Measurements from ENCODE around the gene ETS1.
A peak's percentile ranks its signal among the peaks of the same experiment; 100 is the strongest.

Gene ETS1

GRCh38 chr11:128628686-128629085, 41.3 kb upstream of the ETS1 start:
- DNase-seq (ENCODE audit: low spot score), result no peak
- no peak for TF ChIP-seq CTCF (IDR thresholded peaks at IDR 0.05; ENCODE audit: extremely low read depth, missing control alignments)

GRCh38 chr11:128628325-128628673, 40.9 kb upstream of the ETS1 start:
- no peak for DNase-seq (ENCODE audit: low spot score)
- TF ChIP-seq CTCF (IDR thresholded peaks at IDR 0.05; ENCODE audit: extremely low read depth, missing control alignments), result no peak

GRCh38 chr11:128627666-128628324, 40.4 kb upstream of the ETS1 start:
- peak; percentile 68 for DNase-seq (ENCODE audit: low spot score)
- no peak for TF ChIP-seq CTCF (IDR thresholded peaks at IDR 0.05; ENCODE audit: extremely low read depth, missing control alignments)

GRCh38 chr11:128626913-128627665, 39.7 kb upstream of the ETS1 start:
- TF ChIP-seq CTCF (IDR thresholded peaks at IDR 0.05; ENCODE audit: extremely low read depth, missing control alignments), result no peak
- DNase-seq (ENCODE audit: low spot score), result no peak

GRCh38 chr11:128625746-128626145, 38.4 kb upstream of the ETS1 start:
- no peak for TF ChIP-seq CTCF (IDR thresholded peaks at IDR 0.05; ENCODE audit: extremely low read depth, missing control alignments)
- DNase-seq (ENCODE audit: low spot score), result no peak

GRCh38 chr11:128625326-128625725, 38.0 kb upstream of the ETS1 start:
- TF ChIP-seq CTCF (IDR thresholded peaks at IDR 0.05; ENCODE audit: extremely low read depth, missing control alignments), result no peak
- DNase-seq (ENCODE audit: low spot score), result no peak

GRCh38 chr11:128624269-128625175, 37.2 kb upstream of the ETS1 start:
- peak; percentile 67 for DNase-seq (ENCODE audit: low spot score)
- no peak for TF ChIP-seq CTCF (IDR thresholded peaks at IDR 0.05; ENCODE audit: extremely low read depth, missing control alignments)

All from GM20000 (cell line).